HG02798 (cell line): ENCODE data around the gene PPM1G.
"Not testable (repeated sequence)": the region's sequence is repeated elsewhere in the genome, so short reads cannot be mapped to it uniquely, and the experiment has no call there.

Source experiments
- ATAC-seq: cut with Tn5 transposase; IDR thresholded peaks from one replicate; pipeline ENCODE4 v1.9.1; 2021; ENCODE audit warnings: mild to moderate bottlenecking; ENCODE audit not compliant: unreplicated experiment, poor library complexity

The PPM1G gene

DNA sequence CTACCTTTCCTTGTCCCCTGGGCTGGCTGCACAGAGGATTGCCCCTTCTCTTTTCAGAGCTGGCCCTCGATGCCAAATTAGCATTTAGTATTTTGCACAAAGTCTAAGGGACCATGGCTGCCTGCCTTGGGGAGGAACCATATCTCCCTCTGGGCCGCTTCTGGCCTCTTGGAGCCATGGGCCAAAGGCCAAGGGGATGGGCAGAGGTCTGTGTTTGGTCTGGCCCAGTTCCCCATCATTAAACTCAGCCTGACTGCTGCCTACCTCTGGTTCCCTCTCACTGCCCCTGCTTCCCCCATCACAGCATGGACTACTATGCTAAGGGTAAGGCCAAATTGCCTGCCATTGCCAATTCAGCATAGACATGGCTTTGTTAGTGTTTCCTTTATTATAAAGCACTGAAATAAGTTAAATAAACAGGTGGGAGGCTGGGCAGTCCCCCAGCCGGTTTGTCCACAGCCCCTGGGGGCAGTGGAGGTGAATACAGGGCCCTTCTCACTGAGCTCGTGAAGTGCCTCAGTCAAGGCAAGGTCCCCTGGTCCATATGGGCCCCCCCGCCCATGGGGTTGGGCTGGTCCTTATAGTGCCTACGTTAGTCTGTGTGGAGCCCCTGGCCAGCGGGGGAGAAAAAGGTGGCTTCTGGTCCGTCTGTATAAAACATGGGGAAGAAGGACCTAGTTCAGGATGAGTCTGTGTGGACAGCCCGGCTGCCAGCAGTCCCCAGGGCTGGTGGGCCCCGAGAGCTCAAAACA is 32.3 kb downstream of the PPM1G start:
- no peak for ATAC-seq

DNA sequence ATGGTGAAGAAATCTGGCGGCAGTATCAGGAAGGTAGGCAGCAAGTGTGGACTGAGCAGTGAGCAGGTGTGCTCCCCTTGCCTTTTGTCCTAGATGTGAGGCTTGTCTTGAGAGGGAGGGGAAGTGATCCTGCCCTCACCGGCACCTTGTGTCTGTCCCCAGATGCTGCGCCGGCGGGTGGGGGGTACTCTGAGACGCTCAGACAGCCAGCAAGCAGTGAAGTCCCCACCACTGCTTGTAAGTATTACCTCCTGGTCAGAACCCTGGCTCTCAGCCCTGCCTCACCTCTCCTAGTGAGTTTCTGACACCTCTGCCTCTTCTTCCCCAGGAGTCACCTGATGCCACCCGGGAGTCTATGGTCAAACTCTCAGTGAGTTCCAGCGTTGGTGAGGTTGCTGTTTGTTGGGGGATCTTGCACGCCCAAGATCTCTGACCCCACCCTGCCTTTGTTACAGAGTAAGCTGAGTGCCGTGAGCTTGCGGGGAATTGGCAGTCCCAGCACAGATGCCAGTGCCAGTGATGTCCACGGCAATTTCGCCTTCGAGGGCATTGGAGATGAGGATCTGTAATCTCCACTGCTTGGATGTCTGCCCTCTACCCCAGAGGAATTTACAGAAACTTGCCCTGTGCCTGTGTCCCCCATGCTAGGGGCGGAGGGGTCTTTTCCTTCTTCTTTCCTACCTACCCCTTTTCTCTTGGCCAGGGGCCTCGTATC is 33.1 kb downstream of the PPM1G start:
- no peak for ATAC-seq

DNA sequence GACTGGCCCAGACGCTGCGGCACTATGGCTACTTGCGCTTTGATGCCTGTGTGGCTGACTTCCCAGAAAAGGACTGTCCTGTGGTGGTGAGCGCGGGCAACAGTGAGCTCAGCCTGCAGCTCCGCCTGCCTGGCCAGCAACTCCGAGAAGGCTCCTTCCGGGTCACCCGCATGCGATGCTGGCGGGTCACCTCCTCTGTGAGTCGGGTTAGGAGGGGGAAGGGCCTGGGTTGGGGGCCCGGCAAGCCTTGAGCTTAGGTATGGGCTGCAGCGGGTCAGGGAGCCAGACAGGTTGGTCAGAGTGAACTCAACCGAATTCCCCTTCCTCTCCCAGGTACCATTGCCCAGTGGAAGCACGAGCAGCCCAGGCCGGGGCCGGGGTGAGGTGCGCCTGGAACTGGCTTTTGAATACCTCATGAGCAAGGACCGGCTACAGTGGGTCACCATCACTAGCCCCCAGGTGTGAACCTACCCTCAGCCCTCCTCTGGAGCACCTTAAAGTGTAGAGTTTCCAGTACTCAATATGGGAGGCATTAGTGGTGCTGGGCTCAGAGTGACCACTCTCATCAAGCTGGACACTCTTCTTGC is 33.8 kb downstream of the PPM1G start:
- ATAC-seq = no peak

DNA sequence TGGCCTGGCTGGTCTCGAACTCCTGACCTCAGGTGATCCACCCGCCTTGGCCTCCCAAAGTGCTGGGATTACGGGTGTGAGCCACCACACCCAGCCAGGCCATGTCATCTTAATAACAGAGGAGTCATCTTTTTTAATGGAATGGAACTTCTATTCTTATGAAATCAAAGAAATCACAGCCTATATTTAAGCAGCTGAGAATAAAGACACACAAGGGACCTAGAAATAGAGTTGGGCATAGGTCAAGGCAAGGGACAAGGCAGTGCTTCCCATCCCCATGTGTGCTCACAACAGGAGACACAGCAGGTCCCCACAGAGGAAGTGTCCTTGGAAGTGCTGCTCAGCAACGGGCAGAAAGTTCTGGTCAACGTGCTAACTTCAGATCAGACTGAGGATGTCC is 35.8 kb downstream of the PPM1G start:
- ATAC-seq = no peak

DNA sequence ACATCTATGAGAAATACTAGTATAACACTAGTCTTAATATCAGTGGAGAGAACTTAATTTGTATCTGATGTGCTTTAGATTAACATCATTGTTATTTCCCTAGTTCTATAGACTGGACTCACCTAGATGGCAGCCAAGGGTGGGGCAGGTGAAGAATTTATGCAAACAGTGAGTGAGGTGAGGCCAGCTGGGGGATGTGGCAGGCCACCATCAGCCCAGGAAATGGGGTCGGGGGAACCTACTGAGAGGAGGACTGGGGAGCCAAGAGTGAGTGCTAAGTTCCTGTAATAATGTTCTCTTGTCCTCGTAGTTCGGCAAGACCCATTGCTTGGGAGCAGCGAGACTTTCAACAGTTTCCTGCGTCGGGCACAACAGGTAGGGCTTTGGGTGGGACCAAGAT is 36.5 kb downstream of the PPM1G start:
- ATAC-seq = no peak

DNA sequence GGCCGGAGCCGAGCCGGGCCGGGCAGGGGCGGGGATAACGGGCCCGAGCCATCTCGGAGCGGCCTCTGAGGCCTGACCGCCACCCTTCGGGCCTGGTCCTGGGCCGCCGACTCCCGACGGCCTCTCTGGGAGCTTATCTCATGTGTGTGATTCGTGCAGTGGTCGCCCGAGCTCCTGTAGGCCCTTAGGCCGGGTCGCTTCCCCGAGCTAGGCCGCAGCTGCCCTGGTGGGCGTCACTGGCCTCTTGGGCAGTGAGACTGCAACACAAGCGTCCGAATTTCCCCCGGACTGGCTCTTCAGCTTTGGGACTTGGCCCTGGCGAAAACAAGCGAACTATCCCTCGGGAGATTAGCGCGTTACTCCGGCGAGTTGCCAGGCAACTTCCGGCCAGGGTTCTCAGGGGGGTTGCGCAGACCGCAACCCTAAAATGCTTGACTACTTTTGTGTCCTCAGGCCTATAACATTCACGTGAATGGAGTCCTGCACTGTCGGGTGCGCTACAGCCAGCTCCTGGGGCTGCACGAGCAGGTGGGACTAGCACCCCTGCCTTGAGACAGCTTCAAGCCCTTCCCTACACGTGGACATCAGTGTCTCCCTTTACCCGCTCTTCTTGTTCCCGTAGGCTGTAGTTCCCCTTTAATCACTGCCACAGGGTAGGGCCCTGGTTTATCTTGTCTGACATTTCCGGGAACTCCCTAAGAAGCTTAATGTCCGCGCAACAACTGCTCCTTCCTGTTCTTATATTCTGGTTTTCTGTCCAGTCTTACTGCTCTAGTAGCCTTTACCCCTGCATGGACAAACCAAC is 38.4 kb downstream of the PPM1G start:
- ATAC-seq = peak; percentile 29

DNA sequence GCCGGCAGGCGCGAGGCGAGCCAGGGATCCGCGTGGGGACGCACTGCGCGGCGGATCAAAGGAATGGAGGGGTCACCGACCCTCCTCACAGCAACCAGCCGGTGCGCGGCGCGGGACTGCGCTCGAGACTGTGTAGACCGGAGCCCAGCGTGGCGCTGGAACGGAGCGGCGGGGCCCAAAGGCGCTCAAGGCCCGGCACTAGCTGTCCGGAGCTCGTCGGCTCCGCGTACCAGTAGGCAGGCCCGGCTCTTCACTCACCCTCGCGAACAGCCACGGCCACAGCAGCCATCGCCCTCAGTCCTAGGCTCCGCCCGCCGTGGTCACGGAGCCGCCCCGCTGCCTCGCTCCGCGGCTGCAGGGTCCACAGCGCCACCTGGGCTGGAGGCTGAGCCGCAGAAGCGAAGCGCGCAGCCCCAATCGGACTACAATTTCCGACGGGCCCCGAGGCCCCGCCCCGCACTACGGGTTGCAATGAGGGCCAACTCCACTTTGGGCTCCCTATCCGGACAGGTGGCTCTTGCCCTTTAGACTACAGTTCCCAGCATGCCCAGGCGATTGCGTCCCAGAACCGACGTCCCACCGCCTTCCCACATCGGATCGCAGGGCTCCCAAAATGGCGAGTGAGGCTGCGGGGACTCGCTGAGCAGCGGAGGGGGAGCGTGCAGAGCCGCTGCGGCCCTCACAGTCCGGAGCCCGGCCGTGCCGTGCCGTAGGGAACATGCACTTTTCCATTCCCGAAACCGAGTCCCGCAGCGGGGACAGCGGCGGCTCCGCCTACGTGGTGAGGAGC is 39.2 kb downstream of the PPM1G start, which contains the start of the genes EIF2B4 and SNX17:
EIF2B4 (minus strand) TSS at position 313 of the 790 bp plus-strand sequence; CDS start at position 289, 24 bp downstream.
SNX17 (plus strand) TSS at position 591 of the 790 bp plus-strand sequence; CDS start at position 719, 128 bp downstream.
- ATAC-seq = peak; percentile 93

DNA sequence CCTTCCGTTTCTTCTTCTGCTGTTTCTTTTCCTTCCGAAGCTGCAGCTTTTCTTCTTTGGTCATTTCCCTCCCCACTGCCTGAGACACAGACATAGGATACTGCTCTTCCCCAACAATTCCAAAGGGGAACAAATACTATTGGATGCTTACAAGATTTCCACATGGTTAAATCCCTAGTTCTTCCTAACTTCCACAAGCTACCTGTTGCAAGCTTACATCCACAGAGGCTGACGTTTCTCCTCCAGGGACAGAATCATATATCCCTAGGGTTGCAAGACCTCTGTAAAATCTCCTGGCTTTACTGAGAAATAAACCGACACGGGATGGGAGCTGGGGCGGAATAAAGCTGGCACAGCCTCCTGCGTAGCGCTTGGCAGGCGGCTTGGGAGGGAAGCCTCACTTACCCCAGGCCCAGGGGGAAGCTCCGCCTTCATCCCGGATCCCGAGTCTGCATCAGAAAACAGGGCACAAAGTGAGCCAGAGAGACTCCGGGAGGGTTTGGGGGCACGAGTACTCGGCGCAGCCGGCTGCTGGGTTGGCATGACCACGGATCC is 39.8 kb downstream of the PPM1G start:
- no peak for ATAC-seq

DNA sequence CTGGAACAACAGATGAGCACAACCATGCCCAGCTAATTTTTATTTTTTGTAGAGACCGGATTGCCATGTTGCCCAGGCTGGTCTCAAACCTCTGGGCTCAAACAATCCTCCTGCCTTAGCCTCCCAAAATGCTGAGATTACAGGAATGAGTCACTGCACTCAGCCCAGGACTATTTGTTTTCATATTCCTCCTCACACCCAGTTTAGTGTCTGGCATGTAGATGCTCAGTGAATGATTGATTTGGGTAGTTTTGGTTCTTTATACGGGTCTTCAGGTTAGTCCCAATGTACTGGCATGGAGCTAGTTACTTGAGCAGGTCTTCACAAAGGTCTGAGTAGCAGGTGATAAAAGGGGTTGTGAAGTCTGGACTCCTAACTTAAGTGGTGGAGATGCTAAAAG is 45.5 kb downstream of the PPM1G start:
- no peak for ATAC-seq

DNA sequence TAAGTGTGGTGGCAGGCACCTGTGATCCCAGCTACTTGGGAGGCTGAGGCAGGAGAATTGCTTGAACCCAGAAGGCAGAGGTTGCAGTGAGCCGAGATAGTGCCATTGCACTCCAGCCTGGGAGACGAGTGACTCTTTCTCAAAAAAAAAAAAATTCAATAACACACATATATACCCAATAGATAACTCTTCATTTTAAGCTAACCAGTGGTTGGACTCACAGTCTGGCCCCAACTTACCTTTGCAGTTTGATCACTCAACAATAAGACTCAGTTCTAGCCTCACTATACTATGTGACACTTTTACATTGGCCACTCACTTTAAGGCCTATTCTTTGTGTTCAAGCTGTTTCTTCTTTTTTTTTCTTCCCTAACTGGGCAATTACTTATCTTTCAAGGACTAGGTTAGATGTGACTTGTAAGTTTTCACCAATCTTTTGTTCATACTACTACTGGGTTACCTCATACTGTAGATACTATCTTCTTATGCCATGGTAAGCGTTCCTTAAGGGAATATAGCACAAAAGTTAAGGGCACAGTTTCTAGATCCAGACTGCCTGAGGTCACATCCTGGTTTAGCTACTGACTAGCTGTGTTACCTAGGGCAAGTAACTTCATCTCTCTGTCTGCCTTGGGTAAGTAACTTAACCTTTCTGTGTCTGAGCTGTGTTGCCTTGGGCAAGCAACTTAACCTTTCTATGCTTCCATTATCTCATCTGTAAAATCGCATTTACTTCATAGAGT is 46.5 kb downstream of the PPM1G start:
- no peak for ATAC-seq

DNA sequence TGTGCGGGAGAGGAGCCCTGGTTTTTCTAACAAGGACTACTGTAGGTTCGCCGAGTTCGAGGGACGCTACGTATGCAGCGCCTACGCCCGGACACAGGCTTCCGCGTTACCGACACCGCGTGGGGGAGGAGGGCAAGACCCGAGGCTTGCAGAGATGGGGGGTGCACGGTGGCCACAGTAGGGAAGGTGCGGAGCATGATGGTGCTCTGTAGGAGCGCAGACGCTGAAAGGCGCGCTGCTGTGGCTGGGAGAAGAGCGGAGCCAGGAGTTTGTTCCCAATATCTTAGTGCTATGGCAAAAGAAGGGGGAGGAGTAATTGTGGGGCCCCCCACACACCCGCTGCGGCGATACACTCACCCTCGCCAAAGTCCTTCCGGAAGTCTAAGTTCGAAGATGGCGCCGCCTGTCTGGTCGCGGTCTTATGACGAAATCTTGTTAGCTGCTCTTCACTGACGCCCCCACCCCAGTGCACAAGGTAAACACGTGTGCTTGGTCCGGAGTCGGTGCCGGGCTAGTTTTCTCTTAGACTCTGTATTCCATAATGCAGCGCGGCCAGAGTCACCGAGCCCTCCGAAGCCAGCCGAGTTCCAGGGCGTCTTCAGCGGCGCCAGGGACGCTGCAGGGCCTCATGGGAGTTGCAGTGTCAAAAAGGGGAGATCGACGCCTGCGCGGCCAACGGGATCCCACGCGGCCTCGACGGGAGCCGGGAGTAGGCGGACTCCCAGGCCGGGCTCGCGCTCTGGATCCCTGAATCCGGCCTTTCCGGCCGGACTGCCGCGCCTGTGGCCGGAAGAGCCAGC is 52.8 kb downstream of the PPM1G start, which contains the start of gene GTF3C2:
GTF3C2 (minus strand) TSS at position 383 of the 800 bp plus-strand sequence. CDS start 13,210 bp downstream, outside the sequence.
- ATAC-seq = peak; percentile 85

DNA sequence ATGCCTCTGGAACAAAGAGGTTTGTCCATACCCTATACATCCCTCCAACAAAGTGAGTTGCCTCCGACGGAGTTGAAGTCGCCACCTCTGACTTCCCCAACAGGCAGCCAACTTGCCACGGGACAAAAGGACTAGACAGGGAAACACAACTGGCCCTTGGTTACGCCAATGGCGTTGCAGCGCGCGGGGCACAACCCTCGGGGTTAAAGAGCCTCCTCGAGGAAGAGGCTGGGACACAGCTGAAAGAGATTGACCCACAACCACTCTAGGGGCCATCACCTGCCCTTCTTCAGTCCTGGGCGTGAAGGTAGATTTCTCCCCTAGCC is 53.4 kb downstream of the PPM1G start:
- peak; percentile 31 for ATAC-seq

DNA sequence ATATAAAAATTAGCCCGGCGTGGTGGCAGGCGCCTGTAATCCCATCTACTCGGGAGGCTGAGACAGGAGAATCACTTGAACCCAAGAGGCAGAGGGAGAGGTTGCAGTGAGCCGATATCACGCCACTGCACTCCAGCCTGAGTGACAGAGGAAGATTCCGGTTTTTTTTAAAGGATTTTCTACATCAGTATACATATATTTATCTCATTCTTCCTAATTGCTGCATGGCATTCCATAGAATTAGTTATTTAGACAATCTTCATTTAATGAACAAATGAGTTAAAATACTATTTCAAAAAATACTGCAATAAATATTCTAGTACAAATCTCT is 54.8 kb downstream of the PPM1G start:
- ATAC-seq = no peak

DNA sequence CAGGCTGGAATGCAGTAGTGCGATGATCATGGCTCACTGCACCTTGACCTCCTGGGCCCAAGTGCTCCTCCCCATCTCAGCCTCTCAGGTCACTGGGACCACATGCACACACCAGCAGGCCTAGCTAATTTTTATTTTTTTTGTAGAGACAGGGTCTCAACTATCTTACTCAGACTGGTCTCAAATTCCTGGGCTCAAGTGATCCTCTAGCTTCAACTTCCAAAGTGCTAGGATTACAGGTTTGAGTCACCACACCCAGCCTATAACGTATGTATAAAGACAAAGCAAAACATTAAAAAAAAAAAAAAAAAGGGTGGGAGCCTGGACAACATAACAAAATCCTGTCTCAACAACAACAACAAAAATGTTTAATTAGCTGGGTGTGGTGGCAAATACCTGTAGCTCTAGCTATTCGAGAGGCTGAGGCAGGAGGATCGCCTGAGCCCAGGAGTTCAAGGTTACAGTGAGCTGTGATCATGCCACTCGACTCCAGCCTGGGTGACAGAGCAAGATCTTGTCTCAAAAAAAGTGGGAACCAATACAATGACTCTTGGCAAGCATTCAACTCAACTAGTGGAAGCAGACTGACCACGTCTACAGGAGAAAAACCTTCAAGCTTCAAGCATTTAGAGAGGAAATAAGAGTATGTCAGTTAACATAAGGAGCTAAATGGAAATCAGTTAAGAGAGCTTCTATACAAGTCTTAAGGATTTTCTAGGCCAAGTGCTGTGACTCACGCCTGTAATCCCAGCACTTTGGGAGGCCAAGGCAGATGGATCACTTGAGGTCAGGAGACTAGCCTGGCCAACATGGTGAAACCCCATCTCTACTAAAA is 55.4 kb downstream of the PPM1G start:
- no peak for ATAC-seq

DNA sequence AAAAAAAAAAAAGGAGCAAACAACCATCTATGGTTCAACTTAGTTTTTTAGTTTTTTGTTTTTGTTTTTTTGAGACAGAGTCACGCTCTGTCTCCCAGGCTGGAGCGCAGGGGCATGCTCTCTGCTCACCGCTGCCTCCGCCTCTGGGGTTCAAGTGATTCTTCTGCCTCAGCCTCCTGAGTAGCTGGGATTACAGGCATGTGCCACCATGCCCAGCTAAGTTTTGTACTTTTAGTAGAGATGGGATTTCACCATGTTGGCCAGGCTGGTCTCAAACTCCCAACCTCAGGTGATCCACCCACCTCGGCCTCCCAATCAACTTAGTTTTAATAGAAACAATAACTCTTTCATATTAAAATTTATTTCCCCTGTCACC is 56.0 kb downstream of the PPM1G start:
- not testable (repeated sequence) for ATAC-seq

DNA sequence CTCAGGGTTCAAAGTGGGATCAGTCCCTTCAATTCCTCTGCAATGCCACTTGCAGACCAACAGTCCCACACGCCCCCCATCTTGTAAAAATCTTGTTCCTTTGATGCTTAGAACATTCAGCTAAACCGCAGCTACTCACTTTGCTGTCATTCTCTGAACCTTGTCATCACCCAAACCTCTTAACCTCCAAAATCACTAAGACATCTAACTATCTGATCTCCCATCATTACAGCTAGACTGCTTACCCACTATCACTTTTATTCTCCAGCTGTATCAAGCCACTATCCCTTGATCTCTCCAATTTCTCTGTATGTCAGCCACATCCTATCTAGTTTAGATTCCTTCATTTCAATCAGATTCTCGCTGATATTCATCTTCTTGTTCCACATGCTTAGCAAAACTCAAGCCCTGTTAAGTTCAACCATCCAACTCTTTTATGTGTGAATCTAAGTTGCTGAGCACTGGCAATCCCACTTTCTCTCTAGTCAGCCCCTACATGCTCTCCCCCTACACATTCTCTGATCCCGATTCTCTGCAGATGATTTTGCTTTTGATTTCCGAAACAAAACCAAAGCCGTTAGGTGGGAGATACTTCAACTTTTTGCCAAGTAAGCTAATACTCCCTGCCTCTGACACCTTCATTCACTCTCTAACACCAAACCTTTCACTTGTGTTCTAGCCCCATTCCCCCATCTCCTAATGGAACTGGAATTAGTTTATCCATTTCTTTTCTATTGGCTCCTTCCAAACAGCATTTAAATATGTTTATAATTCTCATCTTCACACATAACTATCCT is 57.4 kb downstream of the PPM1G start:
- ATAC-seq = no peak
